Tibial nerve (tissue), 4 donors: ENCODE data around the gene DNMT3B.
"Not testable (repeated sequence)": the region's sequence is repeated elsewhere in the genome, so short reads cannot be mapped to it uniquely, and the experiment has no call there.

Experiments used
- CTCF ChIP-seq, 5 experiments: fragments of 200-600 bp in 3 of 5; fragments of 450-650 bp in 2 of 5; sonication (generic) in 3 of 5; IDR thresholded peaks; one replicate each; pipeline ENCODE4 v1.5.1; 2016 to 2019; ENCODE audit warnings: antibody characterized with exemption in 5 of 5, mild to moderate bottlenecking in 3 of 5, moderate library complexity in 2 of 5
- EP300 ChIP-seq, 2 donors: sonication (generic); formaldehyde crosslinking; IDR thresholded peaks; one replicate each; pipeline ENCODE4 v1.6.1; 2017; ENCODE audit warnings: antibody characterized with exemption in 2 of 2, mild to moderate bottlenecking in 1 of 2
- POLR2A ChIP-seq, 2 donors: fragments of 450-650 bp; IDR thresholded peaks; one replicate each; pipeline ENCODE4 v1.6.1; 2017; ENCODE audit warnings: antibody characterized with exemption in 2 of 2, mild to moderate bottlenecking in 2 of 2, moderate library complexity in 2 of 2

- TF ChIP-seq CTCF, POLR2A, EP300 (IDR thresholded peaks at IDR 0.05): not testable (repeated sequence)
Measured at GRCh38 chr20:32797571-32797970, 35.4 kb downstream of the DNMT3B start.
